GM19023 (cell line): ENCODE measurements around the gene UBE2K.
"Not testable (repeated sequence)": the region's sequence is repeated elsewhere in the genome, so short reads cannot be mapped to it uniquely, and the experiment has no call there.

Source experiments
- ATAC-seq: cut with Tn5 transposase; IDR thresholded peaks from one replicate; pipeline ENCODE4 v1.9.1; 2021; ENCODE audit warnings: mild to moderate bottlenecking, moderate library complexity; ENCODE audit not compliant: unreplicated experiment

The UBE2K gene

DNA sequence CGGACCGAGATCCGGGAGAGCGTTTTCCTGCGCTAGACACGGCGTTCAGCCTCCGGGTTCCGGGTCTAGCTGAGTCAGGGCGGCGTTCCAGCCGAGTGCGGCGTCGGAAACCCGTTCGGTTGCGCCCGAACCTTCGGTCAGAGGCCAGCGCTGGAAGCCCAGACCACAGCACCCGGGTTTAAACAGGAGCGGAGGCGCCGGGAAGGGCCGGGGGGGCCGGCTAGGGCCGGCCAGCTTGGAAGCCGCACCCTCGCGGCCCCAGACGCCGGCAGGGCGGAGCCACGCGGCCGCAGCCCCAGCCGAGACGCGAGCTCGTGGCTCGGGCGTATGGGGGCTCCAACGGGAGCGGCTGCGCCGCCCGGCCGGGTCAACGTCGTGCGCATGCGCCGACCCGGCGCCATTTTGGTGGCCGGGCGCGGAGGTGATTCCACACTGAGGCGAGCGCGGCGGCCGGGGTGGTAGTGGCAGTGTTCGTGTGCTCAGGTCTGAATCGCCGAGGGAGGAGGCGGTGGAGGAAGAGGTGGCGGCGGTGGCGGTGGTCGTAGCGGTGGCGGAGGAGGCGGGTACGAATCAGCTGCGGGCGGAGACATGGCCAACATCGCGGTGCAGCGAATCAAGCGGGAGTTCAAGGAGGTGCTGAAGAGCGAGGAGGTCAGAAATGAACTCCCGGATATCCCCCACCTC lies at the start of gene UBE2K:
Gene UBE2K (plus strand): TSS at position 397 of the 684 bp plus-strand sequence. CDS start 192 bp downstream, at position 589.
- ATAC-seq, result peak; percentile 91

DNA sequence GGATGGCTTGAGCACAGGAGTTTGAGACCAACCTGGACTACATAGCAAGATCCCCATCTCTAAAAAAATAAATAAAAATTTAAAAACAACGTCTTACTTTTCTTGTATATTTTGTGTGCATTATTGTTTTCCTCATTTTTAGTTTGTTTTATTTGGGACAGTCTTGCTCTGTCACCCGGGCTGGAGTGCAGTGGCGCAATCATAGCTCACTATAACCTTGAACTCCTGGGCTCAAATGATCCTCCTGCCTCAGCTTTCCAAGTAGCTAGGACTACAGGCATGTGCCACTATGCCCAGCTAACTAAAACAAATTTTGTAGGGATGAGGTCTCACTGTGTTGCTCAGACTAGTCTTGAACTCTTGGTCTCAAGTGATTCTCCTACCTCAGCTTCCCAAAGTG lies 49.7 kb upstream of the UBE2K start:
- ATAC-seq, result no peak

DNA sequence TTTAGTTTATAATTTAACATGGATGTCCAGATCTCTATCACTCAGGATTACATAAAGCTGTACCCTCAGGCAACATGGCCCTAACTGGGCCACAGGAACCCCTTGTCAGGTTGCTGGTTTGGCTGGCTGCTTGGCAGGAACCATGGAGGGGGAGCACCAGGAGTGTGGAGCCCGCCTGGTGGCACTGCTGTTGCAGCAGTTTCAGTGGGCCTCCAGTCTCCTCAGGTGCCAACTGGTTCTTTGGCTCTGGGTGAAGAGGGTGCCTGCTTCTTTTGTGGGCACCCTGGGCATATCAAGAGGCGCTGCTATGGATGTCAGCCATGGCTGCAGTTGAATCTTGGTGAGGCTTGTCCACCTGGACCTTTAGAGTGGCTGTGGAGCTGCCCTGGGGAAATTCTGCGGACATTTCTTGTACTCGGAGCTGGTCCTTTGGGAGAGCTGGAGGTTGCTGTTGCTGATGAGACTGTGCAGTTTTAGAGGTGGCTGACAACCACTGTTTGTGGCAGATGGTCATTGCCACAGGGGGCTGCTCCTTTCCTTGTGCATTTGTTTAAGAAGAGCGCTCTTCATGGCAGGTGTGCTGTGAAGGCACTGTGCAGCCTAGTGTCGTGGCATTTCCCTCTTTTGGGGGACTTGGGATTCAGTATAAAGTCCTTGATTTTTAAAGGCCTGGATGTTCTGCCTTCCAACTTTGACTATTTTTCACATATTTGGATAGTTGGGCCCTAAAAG lies 48.9 kb upstream of the UBE2K start:
- no peak for ATAC-seq

DNA sequence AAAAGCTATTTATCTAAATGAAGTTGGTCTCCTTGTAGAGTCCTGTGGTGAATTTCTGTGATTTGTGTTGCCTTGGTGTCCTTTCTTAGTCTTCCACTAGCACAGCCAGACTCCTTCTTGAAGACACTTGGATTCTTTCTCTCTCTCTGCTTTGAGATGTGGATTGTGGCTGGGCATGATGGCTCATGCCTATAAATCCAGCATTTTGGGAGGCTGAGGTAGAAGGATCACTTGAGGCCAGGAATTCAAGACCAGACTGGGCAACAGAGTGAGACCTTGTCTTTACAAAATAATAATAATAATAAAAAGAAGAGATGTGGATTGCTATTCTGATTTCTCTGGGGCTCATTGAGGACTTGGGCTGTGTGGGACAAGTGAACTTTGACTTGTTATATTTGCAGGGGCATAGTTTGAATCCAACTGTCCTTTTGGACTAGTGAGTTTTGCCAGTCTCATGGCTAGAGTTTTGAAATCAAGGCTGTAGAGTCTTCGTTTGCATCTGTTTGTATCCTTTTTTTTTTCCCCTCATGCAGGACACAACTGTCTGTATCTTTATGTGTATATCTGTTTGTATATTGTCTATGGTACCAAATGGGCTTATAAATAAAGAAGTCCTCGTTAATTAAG lies 48.2 kb upstream of the UBE2K start:
- no peak for ATAC-seq

GRCh38 chr4:39651586-39651985 lies 46.4 kb upstream of the UBE2K start:
- not testable (repeated sequence) for ATAC-seq

- no peak for ATAC-seq
Measured at GRCh38 chr4:39655211-39655610, 42.7 kb upstream of the UBE2K start.

DNA sequence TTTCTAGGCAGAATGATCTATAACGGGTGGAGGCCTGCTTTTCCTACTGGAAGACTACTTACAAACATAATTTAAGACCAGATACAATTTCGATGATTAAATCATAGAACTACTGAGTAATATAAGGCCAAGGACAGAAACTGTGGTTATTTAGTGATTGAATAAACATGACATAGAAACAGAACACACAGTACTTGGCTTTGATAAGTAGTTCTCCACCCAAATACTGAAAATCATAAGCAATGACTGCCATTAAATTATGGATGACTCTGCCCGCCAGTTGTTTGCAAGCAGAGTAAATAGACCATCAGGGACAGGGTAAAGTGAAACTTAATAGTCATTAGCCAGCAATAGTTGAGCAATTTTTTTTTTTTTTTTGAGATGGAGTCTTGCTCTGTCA lies 42.1 kb upstream of the UBE2K start:
- ATAC-seq, result no peak

GRCh38 chr4:39656638-39657037 lies 41.3 kb upstream of the UBE2K start:
- ATAC-seq, result not testable (repeated sequence)

DNA sequence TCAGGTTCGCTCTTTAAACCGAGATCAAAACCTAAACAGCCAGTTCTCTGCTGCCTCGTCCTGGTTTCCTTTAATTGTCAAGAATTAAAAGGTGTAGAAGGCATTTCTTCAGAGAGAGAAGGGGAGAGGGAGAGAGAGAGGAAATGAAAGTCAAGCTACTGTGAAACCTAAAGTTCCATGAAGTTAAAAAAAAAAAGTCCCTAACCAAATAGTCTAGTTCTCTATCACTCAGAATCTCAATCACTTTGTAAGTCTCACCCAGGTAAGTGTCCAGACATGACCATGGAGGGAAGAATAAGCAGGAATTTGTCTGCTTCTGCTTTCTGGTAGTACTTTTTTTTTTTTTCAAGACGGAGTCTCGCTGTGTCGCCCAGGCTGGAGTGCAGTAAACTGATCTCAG lies 40.5 kb upstream of the UBE2K start:
- peak; percentile 75 for ATAC-seq

DNA sequence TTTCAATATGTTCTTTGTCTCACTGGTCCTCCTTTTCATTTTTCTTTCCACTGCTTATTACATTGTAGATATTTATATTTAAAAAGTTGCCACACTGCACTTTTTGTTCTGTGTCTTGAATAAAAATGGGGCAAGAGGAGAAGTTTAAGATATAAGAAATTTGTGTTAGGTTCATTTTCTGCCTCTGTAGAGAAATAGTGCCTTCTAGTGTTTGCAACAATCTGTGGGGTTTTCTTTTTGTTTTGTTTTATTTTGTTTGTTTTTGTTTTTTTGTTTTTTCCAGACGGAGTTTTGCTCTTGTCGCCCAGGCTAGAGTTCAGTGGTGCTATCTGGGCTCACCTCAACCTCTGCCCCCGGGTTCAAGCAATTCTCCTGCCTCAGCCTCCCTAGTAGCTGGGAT lies 39.2 kb upstream of the UBE2K start:
- no peak for ATAC-seq

DNA sequence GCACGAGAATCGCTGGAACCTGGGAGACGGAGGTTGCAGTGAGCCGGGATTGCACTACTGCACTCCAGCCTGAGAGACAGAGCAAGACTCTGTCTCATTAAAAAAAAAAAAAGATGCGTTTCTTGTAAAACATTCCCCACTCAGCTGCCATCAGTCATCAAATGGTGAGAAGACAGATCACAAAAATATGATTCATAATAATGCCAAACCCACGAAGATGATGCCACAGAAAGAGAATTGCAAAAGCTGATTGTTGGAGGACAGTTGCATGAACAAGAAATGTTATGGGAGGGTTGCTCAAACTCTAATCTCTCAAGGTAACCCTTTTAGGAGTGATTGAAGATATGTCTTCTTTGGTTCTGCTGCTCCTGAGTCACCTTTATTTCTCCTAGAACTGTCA lies 37.9 kb upstream of the UBE2K start:
- no peak for ATAC-seq

DNA sequence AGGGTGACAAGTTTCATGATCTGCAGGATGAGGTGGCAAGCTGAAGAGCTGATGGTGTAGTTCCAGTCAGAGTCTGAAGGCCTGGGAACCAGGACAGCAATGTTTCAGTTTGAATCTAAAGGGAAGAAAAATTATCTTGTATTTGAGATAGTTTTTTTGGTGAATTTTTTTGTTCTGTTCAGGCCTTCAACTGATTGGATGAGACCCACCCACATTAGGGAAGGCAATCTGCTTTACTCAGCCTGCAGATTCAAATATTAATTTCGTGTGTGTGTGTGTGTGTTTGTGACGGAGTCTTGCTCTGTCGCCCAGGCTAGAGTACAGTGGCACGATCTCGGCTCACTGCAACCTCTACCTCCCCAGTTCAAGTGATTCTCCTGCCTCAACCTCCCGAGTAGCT lies 37.2 kb upstream of the UBE2K start:
- no peak for ATAC-seq

DNA sequence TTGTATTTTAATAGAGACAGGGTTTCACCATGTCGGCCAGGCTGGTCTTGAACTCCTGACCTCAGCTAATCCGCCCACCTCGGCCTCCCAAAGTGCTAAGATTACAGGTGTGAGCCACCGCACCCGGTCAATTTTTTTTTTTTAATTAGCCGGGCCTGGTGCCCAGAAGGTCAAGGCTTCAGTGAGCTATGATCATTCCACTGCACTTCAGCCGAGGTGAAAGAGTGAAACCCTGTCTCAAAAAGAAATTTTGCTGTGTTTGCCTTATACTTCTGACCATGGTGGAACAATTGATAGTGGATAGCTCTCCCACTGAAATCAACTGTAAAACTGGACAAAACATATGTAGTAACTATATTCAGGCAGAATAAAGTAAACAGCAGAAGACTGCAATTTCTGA lies 35.3 kb upstream of the UBE2K start:
- no peak for ATAC-seq

DNA sequence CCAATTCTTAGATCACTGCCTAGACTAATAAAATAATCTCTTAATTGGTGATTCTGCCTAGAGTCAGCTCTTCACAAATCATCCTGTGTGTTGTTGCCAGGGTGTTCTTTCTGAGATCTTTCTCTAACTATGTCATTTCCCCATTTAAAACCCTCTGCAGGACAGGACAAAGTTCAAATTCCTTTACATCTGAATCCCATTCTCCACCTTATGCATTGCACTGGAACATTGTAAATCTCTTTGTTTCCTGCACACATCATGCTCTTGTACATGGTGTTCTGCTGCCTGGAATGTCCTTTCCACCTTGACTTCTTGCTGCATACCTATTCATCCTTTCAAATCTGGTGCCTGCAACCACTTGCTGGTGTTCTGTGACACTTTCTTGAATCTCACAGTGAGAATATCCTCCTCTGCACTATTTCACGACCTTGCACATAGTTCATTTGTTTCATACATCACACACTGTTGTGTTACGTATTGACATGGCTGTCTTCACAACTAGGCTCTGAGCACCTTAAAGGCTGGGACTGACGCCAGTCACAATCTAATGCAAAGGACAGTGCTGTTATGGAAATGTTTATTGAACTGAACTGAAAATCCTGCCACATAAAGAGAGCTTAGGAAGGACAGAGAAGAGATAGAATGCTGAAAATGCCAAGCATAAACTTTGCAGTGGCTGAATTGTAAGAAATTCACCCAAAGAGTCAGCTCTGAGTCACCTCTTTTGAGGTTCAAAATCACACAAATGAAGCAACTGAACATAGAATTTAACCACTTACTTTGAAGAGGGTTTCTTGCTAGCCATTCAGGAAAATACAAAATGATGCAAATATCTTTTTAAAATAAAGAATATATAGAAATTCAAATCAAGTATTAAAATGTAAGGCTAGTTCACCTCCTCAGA lies 32.9 kb upstream of the UBE2K start:
- no peak for ATAC-seq

DNA sequence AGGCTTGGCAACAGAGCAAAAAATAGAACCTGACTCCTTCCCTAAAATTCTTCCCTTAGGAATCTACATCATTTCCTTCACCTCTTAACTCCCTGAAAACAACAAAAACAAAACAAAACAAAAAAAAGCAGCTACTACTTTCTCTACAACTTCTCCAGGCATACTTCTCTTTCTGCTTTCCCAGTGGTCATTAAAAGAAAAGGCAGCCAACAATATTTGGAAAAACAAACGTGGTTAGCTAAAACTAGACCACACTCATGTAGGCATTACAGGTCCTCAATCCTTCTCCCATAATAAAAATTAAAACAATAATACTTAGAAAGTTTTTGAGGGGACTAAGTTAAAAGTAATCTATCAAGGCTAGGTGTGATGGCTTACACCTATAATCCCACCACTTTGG lies 30.2 kb upstream of the UBE2K start:
- no peak for ATAC-seq

DNA sequence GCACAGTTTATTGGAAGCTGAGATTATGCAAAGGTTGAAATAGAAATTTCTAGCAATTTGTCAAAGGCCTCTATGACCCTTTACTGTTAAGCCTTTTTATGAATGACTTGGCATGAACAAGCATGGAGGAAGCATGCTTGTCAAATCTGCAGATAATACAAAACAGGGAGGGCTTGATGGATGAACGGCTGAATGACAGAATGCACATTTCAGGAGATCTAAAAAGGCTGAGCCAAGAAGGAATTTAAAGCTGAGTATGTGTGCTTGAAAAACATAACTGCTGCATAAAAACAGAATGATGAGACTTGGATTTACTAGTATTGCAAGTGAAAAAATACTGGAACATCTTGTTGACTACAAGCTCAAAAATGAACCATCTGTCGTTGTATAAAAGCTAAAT lies 29.0 kb upstream of the UBE2K start:
- no peak for ATAC-seq

GRCh38 chr4:39670296-39670695 lies 27.6 kb upstream of the UBE2K start:
- ATAC-seq, result not testable (repeated sequence)

DNA sequence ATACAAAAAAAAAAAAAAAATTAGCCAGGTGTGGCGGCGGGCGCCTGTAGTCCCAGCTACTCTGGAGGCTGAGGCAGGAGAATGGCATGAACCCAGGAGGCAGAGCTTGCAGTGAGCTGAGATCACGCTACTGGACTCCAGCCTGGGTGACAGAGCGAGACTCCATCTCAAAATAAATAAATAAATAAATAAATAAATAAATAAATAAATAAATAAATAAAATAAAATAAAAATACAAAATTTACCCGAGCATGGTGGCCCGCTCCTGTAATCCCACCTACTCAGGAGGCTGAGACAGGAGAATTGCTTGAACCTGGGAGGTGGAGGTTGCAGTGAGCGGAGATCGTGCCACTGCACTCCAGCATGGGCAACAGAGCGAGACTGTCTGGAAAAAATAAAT lies 22.3 kb upstream of the UBE2K start:
- ATAC-seq, result not testable (repeated sequence)

DNA sequence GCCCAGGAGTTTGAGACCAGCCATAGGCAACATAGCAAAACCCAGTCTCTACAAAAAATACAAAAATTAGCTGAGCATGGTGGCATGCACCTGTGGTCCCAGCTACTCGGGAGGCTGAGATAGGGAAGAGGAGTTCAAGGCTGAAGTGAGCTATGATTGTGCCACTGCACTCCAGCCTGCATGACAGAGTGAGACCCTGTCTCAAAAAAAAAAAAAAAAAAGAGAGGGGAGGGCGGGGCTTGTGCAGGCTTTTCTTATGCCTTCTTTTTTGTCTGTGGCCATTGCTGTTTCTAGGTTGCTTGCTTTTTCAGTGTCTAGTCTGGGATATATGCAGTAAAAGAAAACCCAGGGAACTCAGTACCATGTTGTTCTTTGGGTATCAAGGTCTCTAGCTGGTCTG lies 16.9 kb upstream of the UBE2K start:
- ATAC-seq, result not testable (repeated sequence)

DNA sequence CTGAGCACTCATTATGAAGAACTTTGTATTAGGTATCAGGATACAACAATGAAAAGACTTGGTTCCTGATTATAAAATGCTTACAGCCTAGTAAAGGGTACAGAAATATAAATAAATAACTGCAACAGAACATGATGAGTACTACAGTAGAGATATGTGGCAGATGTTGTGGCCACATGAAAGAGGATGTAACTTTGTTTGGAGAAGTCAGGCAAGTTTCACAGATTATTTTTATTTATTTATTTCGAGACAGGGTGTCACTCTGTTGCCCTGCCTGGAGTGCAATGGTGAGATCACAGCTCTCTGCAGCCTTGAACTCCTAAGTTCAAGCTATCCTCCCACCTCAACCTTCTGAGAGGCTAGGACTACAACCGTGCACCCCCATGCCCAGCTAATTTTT lies 15.8 kb upstream of the UBE2K start:
- ATAC-seq, result peak; percentile 40

GRCh38 chr4:39685990-39686389 lies 11.9 kb upstream of the UBE2K start:
- no peak for ATAC-seq
